ENCODE data around the gene IL32. TPM values are rescaled to one million over a fixed set of nuclear protein-coding genes. Genes with fewer than 3 reads are reported as not detected.

IL32 gene
- total and polyA plus RNA-seq, 9 of the 15 experiments (the other 6 are each of a cell fraction or from before 2014, with no cell fraction given), result 0.21 to 2.2 (median 0.37) TPM; not detected in 3

GRCh38 chr16:3029491-3030221 lies 35.8 kb upstream of the IL32 start (continued):
- TF ChIP-seq E2F5 (CRISPR knock-in tag; IDR thresholded peaks at IDR 0.05), result no peak
- no peak for TF ChIP-seq PHF8 (IDR thresholded peaks at IDR 0.05; ENCODE audit: borderline replicate concordance, low read length)
- 0 out of 2 replicates have a peak, but pooled peaks have one; percentile 44 for TF ChIP-seq THAP12 (CRISPR knock-in tag; IDR thresholded peaks at IDR 0.05)
- no peak for TF ChIP-seq ESRRA (IDR thresholded peaks at IDR 0.05; ENCODE audit: borderline replicate concordance, low read depth)
- TF ChIP-seq RFX1 (IDR thresholded peaks at IDR 0.05), result no peak
- TF ChIP-seq NR1H2 (CRISPR knock-in tag; IDR thresholded peaks at IDR 0.05), result no peak
- TF ChIP-seq ZNF140 (CRISPR knock-in tag; IDR thresholded peaks at IDR 0.05), result no peak
- no peak for TF ChIP-seq HOXB6 (CRISPR knock-in tag; IDR thresholded peaks at IDR 0.05; ENCODE audit: borderline replicate concordance)
- no peak for TF ChIP-seq CREB1 (IDR thresholded peaks at IDR 0.05)
- peak; percentile 20; the same call in 1 of the 2 replicates for TF ChIP-seq CREB1 (CRISPR knock-in tag; IDR thresholded peaks at IDR 0.05)
- no peak for TF ChIP-seq HMGN3 (IDR thresholded peaks at IDR 0.05; ENCODE audit: borderline replicate concordance, extremely low read depth, insufficient read length, low read depth, low read length)
- TF ChIP-seq RAD51 (IDR thresholded peaks at IDR 0.05; ENCODE audit: borderline replicate concordance, low read depth), result no peak
- TF ChIP-seq PRDM10 (IDR thresholded peaks at IDR 0.05; ENCODE audit: partially characterized antibody), result no peak
- TF ChIP-seq USF1 (CRISPR knock-in tag; IDR thresholded peaks at IDR 0.05), result no peak
- no peak for TF ChIP-seq GTF2F1 (IDR thresholded peaks at IDR 0.05; ENCODE audit: low read depth, low read length)
- TF ChIP-seq IRF1 (CRISPR knock-in tag; IDR thresholded peaks at IDR 0.05; ENCODE audit: borderline replicate concordance), result no peak
- TF ChIP-seq ATF1 (CRISPR knock-in tag; IDR thresholded peaks at IDR 0.05), result no peak
- peak; percentile 57 for TF ChIP-seq ATF1 (tag; IDR thresholded peaks at IDR 0.05)
